BJ (cell line): ENCODE data around the gene MGMT. TPM values are rescaled to one million over a fixed set of nuclear protein-coding genes. Genes with fewer than 3 reads are reported as not detected.

ENCODE experiments used
- CTCF ChIA-PET: fragments of 350-600 bp; formaldehyde crosslinking; extraction: SDS; loops from one replicate; lab custom pipeline; 2021; ENCODE audit warnings: antibody characterized with exemption, inconsistent platforms; lab: Yijun Ruan, JAX
- POLR2A ChIA-PET: fragments of 300-600 bp; sonication (Branson Sonifier 250); formaldehyde crosslinking; extraction: SDS; loops from one replicate; lab custom pipeline; 2021; ENCODE audit warnings: antibody characterized with exemption; lab: Charles Lee
- DNase-seq: peaks from one replicate; pipeline ENCODE4 v3.0.0-alpha.2; 2011; ENCODE audit warnings: low read depth
- H3K27me3 ChIP-seq: 2 replicates; pipeline ENCODE4 v1.6.0; 2011; ENCODE audit warnings: low read length; ENCODE audit not compliant: control insufficient read depth, insufficient read depth
- H3K36me3 ChIP-seq: 2 replicates; pipeline ENCODE4 v1.5.1; 2011; ENCODE audit warnings: low read length; ENCODE audit not compliant: control insufficient read depth, insufficient read depth
- H3K4me3 ChIP-seq: 2 replicates; pipeline ENCODE4 v1.5.1; 2011; ENCODE audit warnings: low read depth, mild to moderate bottlenecking, control low read depth, low read length
- polyA plus RNA-seq: library from polyadenylated mRNA; depleted of rRNA; stranded (reverse); fragments of >200 nt; gene quantifications from 2 replicates; pipeline ENCODE4 v1.2.3, GENCODE V29; 2011
- TF ChIP-seq, protein P1 (sequence below): IDR thresholded peaks from 2 replicates; pipeline ENCODE4 v1.5.1; 2011; ENCODE audit warnings: low read depth, mild to moderate bottlenecking, control low read depth, inconsistent platforms, low read length, moderate library complexity; ENCODE audit not compliant: insufficient read depth

Gene MGMT
- polyA plus RNA-seq, 1 experiment: 21.0 TPM

DNA sequence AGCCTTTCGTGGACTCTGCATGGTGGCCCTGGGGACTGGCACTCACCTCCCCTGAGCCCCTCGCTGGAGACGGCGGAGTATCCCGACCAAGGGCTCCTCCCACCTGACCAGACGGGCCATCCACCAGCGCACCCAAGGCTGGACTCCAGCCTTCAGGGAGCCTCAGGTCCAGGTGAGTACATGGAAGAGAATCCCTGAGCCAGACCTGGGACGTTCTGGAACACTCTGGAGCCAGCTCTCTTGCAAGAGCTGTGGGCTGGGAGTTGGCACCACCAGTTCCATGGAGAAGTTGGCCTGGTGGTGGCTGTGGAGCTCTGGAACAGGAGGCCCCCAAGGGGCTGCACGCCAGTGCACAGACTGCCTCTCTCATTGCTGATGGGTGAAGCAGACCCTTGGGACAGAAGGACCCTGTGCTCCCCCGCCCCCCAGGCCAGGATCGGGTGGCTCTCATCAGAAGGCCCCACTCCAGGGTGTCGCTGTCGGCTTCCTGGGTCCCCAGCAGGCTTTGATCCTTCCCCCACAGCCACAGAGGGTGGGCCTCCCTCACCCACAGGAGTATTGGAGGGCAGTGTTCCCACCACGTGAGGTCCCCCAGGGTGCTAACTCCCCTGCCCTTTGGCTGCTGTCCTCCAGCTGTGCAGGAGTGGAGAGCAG is 307.2 kb downstream of the MGMT start:
- ChIA-PET POLR2A (no interaction called here), CTCF (no interaction called here)
- Histone ChIP-seq H3K36me3 (no peaks in the 10 kb centered on the region), H3K27me3 (no peaks in the 10 kb centered on the region), H3K4me3 (no peak overlapping the region)
- no peak for DNase-seq
- TF ChIP-seq, protein P1, sequence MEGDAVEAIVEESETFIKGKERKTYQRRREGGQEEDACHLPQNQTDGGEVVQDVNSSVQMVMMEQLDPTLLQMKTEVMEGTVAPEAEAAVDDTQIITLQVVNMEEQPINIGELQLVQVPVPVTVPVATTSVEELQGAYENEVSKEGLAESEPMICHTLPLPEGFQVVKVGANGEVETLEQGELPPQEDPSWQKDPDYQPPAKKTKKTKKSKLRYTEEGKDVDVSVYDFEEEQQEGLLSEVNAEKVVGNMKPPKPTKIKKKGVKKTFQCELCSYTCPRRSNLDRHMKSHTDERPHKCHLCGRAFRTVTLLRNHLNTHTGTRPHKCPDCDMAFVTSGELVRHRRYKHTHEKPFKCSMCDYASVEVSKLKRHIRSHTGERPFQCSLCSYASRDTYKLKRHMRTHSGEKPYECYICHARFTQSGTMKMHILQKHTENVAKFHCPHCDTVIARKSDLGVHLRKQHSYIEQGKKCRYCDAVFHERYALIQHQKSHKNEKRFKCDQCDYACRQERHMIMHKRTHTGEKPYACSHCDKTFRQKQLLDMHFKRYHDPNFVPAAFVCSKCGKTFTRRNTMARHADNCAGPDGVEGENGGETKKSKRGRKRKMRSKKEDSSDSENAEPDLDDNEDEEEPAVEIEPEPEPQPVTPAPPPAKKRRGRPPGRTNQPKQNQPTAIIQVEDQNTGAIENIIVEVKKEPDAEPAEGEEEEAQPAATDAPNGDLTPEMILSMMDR: no peak

DNA sequence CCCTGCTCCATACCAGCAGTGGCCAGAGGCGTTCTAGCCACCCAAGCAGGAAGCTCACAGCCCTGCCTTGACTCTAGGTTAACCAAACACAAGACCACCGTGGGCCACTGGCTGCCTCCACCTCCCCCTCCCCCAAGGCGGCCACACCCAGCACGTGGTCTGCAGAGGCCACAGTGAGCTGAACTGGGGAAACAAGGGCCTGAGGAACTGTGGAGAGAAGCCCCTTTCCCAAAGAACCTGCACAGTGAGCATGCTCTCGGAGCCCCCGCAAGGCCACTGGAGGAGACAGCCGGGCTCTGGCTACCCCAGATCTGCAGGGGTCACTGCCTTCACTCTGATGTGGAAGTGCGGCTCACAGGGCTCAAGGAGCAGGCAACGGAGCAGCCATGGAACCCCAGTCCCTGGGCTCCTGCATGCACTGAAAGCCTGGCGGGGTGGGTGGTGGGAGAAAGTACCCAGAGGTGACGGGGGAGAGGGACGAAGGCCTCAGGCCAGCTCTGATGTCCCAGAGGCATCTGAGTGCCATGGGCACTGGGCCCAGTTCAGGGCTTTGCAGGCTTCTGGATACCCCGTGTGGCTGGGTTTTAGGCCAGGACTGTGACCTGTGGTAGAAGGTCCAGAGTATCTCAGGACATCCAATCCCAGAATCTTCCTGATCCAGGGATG is 307.8 kb downstream of the MGMT start:
- Histone ChIP-seq H3K27me3 (no peaks in the 10 kb centered on the region), H3K4me3 (no peak overlapping the region), H3K36me3 (no peaks in the 10 kb centered on the region)
- TF ChIP-seq, protein P1: no peak
- CTCF ChIA-PET: no interaction called here
- DNase-seq: no peak
- POLR2A ChIA-PET: no interaction called here

DNA sequence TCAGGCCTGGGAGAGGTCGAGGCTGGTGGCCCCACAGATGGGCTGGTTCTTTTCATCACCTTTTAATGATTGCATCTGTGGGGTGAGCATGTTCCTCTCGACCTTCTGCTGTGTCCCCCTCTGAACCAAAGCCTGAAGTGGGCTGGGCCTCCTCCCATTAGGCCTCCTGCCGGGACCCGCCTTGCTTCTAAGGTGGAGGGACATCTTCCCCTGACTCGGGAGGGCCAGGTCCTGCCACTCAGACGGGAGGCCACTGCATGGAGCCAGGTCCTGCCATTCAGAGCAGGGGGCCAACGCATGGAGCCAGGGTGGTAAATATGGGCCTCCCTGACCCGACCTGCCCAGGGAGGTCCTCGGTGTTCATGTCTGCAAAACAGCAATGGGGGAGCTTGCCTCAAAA is 308.6 kb downstream of the MGMT start:
- POLR2A ChIA-PET: no interaction called here
- TF ChIP-seq, protein P1: no peak
- H3K36me3 ChIP-seq: no peaks in the 10 kb centered on the region
- H3K27me3 ChIP-seq: no peaks in the 10 kb centered on the region
- no peak overlapping the region for H3K4me3 ChIP-seq
- DNase-seq: no peak
- CTCF ChIA-PET: no interaction called here

DNA sequence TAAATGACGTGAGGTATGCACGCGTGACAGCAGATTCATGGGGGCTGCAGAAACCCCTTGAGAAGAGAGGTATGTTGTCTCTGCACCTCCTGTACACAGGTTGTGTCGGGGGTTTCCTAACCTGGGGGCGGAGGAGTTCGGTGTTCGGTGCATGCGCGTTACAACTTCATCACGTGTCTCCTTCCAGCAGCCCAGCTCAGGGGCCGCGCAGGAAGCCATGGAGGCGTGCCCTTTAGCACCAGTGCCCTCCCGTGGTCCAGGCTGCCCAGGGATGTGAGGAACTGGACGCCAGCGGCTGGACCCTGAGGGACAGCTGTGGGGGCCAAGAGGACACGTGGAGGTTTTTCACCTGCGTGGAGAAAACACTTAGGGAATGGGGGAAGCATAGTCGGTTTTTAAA is 310.6 kb downstream of the MGMT start:
- ChIA-PET CTCF (no interaction called here), POLR2A (no interaction called here)
- no peak for DNase-seq
- Histone ChIP-seq H3K4me3 (no peak overlapping the region), H3K27me3 (no peaks in the 10 kb centered on the region), H3K36me3 (no peaks in the 10 kb centered on the region)
- TF ChIP-seq, protein P1: no peak

DNA sequence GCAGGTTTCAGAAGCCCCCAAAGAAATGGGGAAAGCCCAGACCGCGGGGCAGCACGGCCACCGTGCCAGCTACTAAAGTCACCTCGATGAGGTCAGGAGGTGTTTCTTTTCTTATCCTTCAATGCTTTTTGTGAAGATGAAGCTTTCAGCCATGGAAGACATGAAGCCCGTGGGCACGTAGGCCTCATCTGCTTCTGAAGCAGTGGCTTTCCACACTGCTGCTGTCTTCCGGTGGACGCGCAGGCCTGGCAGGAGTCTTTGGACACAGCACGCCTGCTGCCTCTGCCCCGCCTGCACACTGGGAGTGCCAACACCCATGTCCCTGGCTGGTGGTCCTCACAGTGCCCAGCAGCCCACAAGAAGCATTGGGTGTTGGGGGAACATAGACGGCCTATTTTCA is 311.5 kb downstream of the MGMT start:
- CTCF ChIA-PET: no interaction called here

More for the DNA sequence above, 311.5 kb downstream of the MGMT start:
- TF ChIP-seq, protein P1: no peak
- H3K27me3 ChIP-seq: no peaks in the 10 kb centered on the region
- POLR2A ChIA-PET: no interaction called here
- DNase-seq: no peak
- H3K4me3 ChIP-seq: no peak overlapping the region
- no peaks in the 10 kb centered on the region for H3K36me3 ChIP-seq
